GM19372 (cell line): Measurements from ENCODE around the gene COL27A1.

Experiments
- ATAC-seq: cut with Tn5 transposase; IDR thresholded peaks from one replicate; pipeline ENCODE4 v1.9.1; 2021; ENCODE audit warnings: mild to moderate bottlenecking, low read depth, moderate library complexity; ENCODE audit not compliant: unreplicated experiment

Gene COL27A1

DNA sequence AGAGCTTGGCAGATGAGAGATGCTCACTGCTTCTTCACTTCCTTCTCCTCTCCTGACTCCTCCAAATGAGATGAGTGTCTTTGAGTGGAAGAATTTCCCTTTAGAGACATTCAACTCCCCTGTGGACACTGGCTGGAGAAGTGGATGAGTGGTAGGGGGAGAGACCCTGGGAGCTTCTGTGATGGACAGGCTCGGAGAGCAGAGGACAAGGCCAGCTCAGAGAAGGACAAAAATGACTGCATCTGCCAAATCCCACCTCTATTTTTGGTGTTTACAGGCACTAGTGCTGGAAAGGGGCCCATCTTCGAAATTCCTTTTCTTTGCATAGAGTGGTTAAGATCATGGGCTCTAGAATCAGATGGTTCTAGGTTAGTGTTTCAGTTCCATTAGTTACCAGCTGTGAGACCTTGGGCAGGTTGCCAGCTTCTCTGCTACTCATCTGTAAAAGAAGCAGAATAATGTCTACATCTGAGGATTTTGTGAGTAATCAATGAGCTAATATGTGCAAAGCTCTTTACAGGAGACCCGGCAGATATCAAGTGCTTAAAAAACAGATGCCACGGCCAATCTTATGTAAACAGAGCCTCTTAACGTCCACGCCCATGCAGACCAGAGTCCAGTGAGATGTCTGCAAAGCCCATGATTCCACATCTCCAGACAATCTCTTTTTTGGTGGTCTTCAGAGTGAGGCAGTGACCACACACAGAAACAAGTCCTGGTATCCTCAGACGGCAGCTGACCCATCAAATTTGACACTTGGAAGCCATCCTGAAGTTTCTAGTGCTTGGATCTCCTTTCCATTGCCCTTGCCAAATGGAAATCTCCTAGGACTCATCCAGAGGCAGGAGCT, 13.6 kb upstream of the COL27A1 start:
- ATAC-seq = no peak

DNA sequence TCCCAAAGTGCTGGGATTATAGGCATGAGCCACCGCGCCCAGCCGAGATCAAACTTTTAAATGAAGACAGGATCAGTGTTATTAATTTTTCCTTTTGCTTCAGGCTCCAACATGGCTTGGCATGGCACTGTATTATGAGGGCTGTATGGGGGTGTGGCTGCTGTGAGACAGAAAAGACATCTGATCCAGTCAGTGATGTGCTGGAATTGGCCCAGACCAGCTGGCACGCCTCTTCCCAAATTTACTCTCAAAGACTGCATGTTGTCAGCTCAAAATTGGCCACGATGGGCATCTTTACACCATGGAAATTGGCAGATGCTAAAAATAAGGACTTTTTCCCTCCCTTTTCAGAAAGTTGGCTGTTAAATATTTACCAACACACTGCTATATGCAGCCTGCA, 12.1 kb upstream of the COL27A1 start:
- ATAC-seq = no peak

GRCh38 chr9:114146735-114147134, 8.6 kb upstream of the COL27A1 start:
- no peak for ATAC-seq

DNA sequence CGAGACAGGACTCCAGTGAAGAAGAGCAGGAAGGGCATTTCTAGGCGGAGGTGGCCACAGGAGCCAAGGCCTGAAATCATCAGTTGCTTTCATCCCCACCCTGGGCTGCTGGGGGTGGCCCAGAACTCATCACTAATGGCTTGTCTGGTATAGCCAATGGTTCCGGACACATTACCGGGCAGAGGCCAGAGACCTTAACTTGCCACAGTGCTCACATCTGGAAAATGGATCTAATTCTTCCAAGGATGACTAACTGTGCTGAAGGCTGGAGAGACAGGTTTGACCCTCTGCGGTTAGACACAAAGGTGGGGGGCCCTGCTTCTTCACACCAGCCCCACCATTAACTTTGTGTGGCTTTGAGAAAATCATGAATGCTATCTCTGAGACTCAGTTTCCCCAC, 6.2 kb upstream of the COL27A1 start:
- ATAC-seq = no peak

DNA sequence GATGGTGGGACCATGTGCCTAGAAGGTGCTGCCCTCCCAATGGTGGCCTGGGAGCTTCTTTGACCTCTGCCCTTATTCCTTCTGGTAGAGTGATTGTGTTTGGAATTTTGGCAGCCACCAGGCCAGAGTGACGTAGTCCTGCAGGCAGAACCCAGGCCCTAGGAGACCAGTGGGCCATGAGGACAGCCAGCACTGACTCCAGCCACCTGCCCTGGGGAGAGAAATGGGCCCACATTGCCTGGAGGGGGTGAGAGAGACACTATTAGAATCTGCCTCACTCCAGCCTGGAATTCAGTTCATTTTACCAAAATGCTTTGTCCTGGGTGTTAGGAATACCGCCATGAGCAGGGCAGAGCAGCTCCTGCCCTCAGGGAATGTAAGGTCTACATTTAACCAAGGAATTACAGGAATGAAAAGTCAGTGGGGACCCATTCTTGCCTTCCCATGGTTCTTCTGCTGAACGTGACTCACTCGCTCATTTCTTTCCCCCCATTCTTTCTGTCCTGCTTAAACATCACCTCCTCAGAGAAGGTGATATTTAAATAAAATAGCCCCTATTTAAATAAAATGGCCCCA, 5.5 kb upstream of the COL27A1 start:
- no peak for ATAC-seq

DNA sequence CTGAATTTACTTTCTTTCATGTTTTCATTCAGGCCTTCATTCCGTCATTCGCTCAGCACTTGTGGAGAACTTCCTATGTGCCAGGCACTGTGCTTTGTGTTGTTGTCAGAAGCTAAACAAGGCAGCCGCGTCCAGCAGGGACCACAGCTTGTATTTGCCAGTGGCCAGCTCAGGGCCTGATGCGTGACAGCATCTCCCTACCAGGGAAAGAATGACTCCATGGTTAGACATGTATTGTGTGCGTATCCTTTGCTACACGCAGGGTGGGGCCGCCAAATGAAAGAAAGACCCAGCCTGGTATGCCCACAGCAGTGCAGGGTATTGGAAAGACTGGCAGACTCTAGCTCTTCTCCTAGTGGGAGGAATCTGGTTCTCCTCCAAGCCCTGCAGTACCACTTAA, 4.7 kb upstream of the COL27A1 start:
- ATAC-seq = no peak

- ATAC-seq = no peak
These were observed 3.8 kb upstream of the COL27A1 start for GRCh38 chr9:114151426-114151956.

DNA sequence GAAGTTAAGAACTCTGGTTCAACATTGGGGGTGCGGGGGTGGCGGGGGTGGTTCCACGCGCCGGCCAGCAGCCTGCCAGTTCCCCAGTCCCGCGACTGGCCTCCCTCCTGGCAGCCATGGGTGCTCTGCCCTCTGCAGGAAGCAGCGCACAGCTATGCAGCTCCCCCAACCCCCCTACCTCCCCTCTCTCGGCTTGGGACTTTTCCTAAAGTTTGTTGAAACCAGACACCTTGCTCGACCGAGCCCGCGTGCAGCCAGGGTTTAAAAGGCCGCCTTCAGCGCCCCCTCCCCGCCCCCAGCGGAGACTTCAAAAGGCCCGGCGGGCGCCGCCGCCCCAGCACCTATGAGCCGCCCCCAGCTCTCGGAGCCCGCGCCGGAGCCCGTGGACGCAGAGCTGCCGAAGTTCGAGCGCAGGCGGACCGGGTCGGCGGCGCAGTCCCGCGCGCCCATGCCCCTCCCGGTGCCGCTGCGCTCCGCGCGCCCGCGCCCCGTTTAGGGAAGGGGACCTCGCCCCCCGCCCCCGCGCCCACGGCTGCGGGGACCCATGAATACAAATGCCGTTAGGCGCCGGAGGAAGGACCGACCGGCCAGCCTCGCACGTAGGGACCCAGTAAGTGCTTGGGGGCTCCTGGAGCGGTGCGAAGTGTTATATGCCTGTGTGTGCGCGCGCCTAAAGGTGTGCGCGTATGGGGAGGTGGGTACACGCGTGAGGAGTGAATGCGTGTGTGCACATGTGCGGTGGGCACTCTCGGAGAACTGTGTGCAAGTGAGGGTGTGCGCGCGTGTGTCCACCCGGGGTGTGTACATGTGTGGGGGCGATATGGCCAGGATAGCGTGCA, 1.4 kb upstream of the COL27A1 start:
- no peak for ATAC-seq

DNA sequence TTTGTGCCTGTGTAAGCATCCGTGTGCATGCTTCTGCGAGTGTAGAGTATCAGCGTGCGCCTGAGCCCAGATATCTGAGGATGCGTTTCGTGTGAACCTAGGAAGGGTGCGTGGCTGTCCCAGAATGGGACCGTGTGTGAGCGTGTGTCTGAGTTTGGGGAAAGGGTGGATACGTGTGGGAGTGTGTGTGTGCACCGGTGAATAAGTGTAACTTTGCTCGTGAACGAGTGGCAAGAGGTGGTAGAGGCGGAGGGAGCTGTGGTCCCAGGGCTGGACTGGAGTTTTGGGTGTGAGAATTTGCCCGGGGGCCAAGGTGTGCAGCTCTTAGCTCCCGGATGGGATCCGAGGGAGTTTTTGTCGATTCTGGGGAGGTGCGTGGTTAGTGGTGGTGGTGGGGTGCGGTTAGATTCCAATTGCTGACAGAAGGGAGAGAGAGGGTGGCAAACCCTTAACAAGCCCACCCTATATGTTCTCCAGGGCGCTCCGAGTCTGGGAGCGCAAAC, 686 bp upstream of the COL27A1 start:
- no peak for ATAC-seq

DNA sequence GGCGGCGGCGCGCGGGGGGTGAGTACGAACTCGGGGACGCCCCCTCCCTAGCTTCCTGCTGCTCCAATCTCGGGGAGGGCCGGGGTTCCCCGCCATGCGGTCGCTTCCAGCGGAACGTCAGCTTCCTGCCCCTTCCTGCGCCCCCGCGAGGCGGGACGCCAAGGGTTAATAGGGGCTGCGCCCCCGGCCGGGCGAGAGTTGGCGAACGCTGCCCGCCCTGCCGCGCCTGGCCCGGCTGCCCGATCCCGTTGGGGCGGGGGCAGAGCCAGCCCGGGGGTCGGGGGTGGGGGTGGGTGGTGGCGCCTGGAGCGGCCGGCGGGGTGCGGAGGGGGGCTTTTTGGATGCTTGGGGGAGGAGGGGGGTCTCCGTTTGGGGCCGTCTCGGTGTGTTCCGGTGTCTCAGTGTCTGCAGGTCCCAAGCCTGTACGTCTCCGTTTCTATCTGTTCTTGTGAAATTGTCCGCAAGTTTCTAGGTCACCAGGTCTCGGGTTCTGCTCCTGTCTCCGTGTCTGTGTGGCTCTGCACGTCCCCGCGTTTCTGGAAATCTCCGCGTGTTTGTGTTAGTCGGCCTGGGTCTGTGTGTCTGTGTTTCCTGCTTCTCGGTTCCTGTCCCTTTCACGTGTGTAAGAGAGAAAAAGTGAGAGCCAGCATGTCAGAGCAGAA, 789 bp downstream of the COL27A1 start:
- no peak for ATAC-seq

- no peak for ATAC-seq
These were observed 1.5 kb downstream of the COL27A1 start for GRCh38 chr9:114156657-114157421.

DNA sequence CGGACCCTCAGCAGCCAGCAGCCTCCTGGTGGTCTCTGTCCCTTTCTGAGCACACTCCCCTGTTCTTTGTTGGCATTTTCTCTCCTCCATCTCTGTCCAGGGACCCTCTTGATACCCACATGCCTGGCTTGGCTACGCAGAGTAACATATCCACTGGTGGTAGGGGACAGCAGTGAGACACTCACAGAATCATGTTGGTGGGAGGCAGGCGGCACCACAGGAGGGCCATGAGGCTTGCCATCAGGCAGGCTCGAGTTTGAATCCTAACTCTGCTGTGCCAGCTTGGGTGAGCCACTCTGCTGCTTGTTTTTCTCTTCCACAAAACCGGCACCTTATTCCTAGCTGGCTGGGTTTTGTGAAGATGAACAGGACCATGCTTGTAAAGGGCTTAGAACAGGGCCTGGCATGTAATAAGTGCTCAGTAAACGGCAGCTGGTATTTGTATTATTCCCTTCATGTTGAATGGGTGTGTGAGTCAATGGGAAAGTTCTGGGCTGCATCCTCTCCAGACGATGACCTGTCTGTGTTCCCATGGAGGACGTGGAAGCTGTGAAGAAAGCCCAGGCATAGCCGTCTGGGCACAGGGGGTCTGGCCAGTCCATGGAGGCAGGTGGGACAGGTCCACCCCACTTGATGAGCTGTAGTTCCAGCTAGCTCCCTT, 2.3 kb downstream of the COL27A1 start:
- no peak for ATAC-seq

- ATAC-seq = no peak
These were observed 3.3 kb downstream of the COL27A1 start for GRCh38 chr9:114158482-114159130.

DNA sequence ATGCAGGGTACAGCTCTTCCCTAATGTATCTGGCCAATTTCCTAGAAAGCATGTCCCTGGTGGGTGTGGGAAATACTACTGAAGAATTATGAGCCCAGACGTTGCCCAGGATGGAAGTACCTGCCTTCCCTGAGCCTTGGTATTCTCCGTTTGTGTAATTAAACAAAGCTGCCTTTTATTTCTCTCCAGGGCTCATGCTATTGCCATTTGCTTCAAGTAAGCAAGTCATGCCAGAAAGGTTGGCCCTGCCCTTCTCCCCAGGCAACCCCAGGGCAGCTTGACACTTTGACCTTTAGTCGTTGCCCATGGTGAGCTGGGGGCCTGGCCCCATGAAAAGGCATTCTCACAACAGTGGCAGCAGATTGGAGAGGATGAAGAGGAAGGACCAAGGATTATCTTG, 4.4 kb downstream of the COL27A1 start:
- no peak for ATAC-seq

DNA sequence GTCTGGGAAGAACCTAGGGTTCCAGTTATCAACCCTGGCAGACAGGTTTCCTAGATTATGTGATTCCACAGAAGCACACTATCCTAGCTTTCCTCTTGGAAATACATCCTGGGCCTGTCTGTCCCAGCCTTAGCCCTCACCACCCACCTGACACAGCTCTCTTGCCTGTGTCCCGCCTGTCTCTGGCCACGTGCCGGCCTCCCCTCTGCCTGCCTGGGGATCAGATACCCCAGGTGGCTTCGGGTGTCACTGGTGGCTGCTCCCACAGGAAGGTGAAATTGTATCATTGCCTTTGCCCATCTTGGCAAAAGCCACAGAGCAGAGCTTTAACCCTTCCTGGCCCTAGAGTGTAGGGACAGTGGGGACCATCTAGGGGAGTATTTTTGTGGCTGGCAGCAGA, 6.2 kb downstream of the COL27A1 start:
- ATAC-seq = no peak

- no peak for ATAC-seq
These were observed 8.2 kb downstream of the COL27A1 start for GRCh38 chr9:114163517-114163951.

DNA sequence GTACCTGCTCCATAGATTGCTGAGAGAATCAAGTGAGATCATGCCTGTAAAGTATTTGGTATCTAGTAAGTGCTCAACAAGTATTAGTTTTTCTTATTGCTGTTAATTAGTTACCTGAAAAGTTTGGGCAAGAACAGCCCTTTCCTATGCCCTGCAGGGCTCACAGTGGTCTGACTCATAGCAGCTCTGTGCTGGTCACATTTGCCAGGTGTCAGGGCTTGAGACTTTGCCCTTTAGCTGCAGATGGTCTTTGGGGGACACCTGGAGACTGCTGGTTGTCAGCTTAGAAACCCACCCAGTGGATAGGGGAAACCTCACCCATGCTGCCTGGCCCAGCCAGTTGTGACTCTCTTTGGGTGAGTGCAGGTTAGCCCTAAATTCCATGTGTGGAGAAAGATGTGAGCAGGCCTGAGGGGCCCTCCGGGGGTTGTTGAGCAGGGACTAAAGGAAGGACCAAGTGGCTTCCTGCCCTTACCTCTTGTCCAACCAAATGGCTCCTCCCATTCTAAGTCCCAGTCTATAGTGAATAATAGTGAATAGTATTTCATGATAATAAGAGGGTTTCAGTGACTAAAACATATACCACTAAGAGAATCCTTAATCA, 9.0 kb downstream of the COL27A1 start:
- no peak for ATAC-seq

- ATAC-seq = no peak
These were observed 10.2 kb downstream of the COL27A1 start for GRCh38 chr9:114165407-114166102.
